ENCODE data around the gene ELL2. TPM values are rescaled to one million over a fixed set of nuclear protein-coding genes. Genes with fewer than 3 reads are reported as not detected.

ELL2 gene
- polyA plus RNA-seq, 1 donor from 2014 or later: 1.4 TPM

DNA sequence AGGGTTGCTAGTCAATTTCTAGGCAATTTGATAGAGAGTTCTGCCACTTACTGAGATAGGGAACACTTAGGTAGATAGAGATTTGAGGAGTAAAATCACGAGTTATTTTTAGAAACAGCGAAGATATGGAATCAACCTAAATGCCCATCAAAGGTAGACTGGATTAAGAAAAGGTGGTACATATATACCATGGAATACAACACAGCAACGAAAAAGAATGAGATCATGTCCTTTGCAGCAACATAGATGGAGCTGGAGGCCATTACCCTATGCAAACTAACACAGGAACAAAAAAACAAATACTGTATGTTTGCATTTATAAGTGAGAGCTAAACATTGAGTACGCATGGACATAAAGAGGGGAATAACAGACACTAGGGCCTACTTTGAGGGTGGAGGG is 9.7 kb downstream of the ELL2 start:
- H2AFZ ChIP-seq (ENCODE audit: low read depth, low read length): no peak overlapping the region
- H3K9me2 ChIP-seq (ENCODE audit: insufficient read depth, low read length): no peaks in the 10 kb centered on the region
- no peaks in the 10 kb centered on the region for H4K20me1 ChIP-seq (ENCODE audit: insufficient read depth)
- no peaks in the 10 kb centered on the region for H3K9me3 ChIP-seq (ENCODE audit: low read length)
- no peak overlapping the region for H3K4me2 ChIP-seq (ENCODE audit: low read length)
- H3F3A ChIP-seq (ENCODE audit: insufficient read depth, low read length, poor library complexity, severe bottlenecking): no peaks in the 10 kb centered on the region
- TF ChIP-seq EP300 (conservative IDR thresholded peaks at IDR 0.05; ENCODE audit: poor library complexity, severe bottlenecking): no peak
- TF ChIP-seq TAF1 (IDR thresholded peaks at IDR 0.05; ENCODE audit: low read depth): no peak
- TF ChIP-seq EZH2 (IDR thresholded peaks at IDR 0.05; ENCODE audit: borderline replicate concordance, insufficient read depth, low read length, poor library complexity, severe bottlenecking): no peak
- TF ChIP-seq RAD21 (conservative IDR thresholded peaks at IDR 0.05): no peak
- TF ChIP-seq SMC3 (conservative IDR thresholded peaks at IDR 0.05; ENCODE audit: poor library complexity): no peak
- TF ChIP-seq, protein P1, sequence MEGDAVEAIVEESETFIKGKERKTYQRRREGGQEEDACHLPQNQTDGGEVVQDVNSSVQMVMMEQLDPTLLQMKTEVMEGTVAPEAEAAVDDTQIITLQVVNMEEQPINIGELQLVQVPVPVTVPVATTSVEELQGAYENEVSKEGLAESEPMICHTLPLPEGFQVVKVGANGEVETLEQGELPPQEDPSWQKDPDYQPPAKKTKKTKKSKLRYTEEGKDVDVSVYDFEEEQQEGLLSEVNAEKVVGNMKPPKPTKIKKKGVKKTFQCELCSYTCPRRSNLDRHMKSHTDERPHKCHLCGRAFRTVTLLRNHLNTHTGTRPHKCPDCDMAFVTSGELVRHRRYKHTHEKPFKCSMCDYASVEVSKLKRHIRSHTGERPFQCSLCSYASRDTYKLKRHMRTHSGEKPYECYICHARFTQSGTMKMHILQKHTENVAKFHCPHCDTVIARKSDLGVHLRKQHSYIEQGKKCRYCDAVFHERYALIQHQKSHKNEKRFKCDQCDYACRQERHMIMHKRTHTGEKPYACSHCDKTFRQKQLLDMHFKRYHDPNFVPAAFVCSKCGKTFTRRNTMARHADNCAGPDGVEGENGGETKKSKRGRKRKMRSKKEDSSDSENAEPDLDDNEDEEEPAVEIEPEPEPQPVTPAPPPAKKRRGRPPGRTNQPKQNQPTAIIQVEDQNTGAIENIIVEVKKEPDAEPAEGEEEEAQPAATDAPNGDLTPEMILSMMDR (IDR thresholded peaks at IDR 0.05; ENCODE audit: poor library complexity, severe bottlenecking): no peak
- TF ChIP-seq, protein P2, sequence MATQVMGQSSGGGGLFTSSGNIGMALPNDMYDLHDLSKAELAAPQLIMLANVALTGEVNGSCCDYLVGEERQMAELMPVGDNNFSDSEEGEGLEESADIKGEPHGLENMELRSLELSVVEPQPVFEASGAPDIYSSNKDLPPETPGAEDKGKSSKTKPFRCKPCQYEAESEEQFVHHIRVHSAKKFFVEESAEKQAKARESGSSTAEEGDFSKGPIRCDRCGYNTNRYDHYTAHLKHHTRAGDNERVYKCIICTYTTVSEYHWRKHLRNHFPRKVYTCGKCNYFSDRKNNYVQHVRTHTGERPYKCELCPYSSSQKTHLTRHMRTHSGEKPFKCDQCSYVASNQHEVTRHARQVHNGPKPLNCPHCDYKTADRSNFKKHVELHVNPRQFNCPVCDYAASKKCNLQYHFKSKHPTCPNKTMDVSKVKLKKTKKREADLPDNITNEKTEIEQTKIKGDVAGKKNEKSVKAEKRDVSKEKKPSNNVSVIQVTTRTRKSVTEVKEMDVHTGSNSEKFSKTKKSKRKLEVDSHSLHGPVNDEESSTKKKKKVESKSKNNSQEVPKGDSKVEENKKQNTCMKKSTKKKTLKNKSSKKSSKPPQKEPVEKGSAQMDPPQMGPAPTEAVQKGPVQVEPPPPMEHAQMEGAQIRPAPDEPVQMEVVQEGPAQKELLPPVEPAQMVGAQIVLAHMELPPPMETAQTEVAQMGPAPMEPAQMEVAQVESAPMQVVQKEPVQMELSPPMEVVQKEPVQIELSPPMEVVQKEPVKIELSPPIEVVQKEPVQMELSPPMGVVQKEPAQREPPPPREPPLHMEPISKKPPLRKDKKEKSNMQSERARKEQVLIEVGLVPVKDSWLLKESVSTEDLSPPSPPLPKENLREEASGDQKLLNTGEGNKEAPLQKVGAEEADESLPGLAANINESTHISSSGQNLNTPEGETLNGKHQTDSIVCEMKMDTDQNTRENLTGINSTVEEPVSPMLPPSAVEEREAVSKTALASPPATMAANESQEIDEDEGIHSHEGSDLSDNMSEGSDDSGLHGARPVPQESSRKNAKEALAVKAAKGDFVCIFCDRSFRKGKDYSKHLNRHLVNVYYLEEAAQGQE (IDR thresholded peaks at IDR 0.05; ENCODE audit: borderline replicate concordance): no peak
- no peak for TF ChIP-seq POLR2AphosphoS5 (IDR thresholded peaks at IDR 0.05)
- TF ChIP-seq MXI1 (conservative IDR thresholded peaks at IDR 0.05; ENCODE audit: poor library complexity, severe bottlenecking): no peak
- no peaks in the 10 kb centered on the region for H3K36me3 ChIP-seq (ENCODE audit: insufficient read depth, low read length)
- H3K4me3 ChIP-seq (ENCODE audit: low read length): no peak overlapping the region
- no peak overlapping the region for H3K27ac ChIP-seq (ENCODE audit: low read length)
- H3K9ac ChIP-seq (ENCODE audit: low read length): no peak overlapping the region
- H3K79me2 ChIP-seq (replicated peaks; ENCODE audit: insufficient read depth, low read length): no peaks in the 10 kb centered on the region
- H3K27me3 ChIP-seq (ENCODE audit: insufficient read depth, low read depth, low read length): no peaks in the 10 kb centered on the region

DNA sequence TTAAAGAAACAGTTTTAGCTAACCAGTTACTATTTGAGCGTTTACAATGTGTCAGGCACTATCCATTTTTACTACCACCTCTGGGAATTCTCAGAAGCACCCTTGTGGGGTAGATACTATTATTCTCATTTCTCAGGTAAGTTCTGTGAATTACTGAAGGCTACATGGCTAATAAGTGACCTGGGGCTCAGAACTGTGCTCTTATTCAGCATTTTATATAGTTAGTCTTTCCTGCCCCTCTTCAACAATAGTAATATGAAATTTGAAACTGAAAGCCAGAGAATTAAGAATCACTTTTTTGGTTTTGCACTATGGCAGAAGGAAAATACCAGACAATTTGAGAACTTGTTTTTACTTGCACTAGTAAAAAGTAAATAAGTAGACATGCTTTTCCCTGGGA is 11.8 kb downstream of the ELL2 start:
- no peaks in the 10 kb centered on the region for H3K27me3 ChIP-seq (ENCODE audit: insufficient read depth, low read depth, low read length)
- H3K27ac ChIP-seq (ENCODE audit: low read length): no peak overlapping the region
- no peaks in the 10 kb centered on the region for H3K79me2 ChIP-seq (replicated peaks; ENCODE audit: insufficient read depth, low read length)
- no peaks in the 10 kb centered on the region for H3K9me2 ChIP-seq (ENCODE audit: insufficient read depth, low read length)
- no peak overlapping the region for H3K9ac ChIP-seq (ENCODE audit: low read length)
- TF ChIP-seq EP300 (conservative IDR thresholded peaks at IDR 0.05; ENCODE audit: poor library complexity, severe bottlenecking): no peak
- TF ChIP-seq, protein P1 (IDR thresholded peaks at IDR 0.05; ENCODE audit: poor library complexity, severe bottlenecking): no peak
- TF ChIP-seq SMC3 (conservative IDR thresholded peaks at IDR 0.05; ENCODE audit: poor library complexity): no peak
- no peak for TF ChIP-seq RAD21 (conservative IDR thresholded peaks at IDR 0.05)
- TF ChIP-seq EZH2 (IDR thresholded peaks at IDR 0.05; ENCODE audit: borderline replicate concordance, insufficient read depth, low read length, poor library complexity, severe bottlenecking): no peak
- no peak for TF ChIP-seq POLR2AphosphoS5 (IDR thresholded peaks at IDR 0.05)
- no peaks in the 10 kb centered on the region for H3K36me3 ChIP-seq (ENCODE audit: insufficient read depth, low read length)
- H3K9me3 ChIP-seq (ENCODE audit: low read length): no peaks in the 10 kb centered on the region
- H3K4me2 ChIP-seq (ENCODE audit: low read length): no peak overlapping the region
- H3K4me3 ChIP-seq (ENCODE audit: low read length): no peak overlapping the region
- no peaks in the 10 kb centered on the region for H3F3A ChIP-seq (ENCODE audit: insufficient read depth, low read length, poor library complexity, severe bottlenecking)
- H4K20me1 ChIP-seq (ENCODE audit: insufficient read depth): no peaks in the 10 kb centered on the region
- H2AFZ ChIP-seq (ENCODE audit: low read depth, low read length): no peak overlapping the region

All from neural cell (in vitro differentiated cells).